GM15510 (cell line): ENCODE data around the gene CCBE1.

ENCODE experiments used
- POLR2A ChIP-seq: IDR thresholded peaks from 3 replicates; pipeline ENCODE4 v1.6.1; 2011; ENCODE audit warnings: borderline replicate concordance; ENCODE audit not compliant: insufficient read length; ENCODE audit errors: extremely low read depth

Gene CCBE1

DNA sequence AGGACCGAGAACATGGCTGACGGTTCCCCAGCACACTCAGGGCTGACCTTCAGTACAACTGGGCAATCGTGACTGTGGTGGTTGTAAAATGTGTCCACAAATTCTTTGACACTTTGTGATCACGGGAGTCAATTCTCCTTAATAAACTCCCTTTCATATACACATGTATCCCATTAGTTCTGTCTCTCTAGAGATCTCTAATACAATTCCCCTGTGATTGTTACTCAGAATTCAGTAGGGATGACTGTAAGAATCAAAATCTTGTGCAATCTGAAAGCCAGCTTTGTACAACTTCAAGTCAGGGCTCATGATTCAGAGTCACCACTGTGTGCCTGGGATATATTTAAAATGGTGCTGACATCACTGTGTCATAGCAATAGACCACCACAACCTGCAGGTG, 248.7 kb downstream of the CCBE1 start:
- TF ChIP-seq POLR2A = no peak

DNA sequence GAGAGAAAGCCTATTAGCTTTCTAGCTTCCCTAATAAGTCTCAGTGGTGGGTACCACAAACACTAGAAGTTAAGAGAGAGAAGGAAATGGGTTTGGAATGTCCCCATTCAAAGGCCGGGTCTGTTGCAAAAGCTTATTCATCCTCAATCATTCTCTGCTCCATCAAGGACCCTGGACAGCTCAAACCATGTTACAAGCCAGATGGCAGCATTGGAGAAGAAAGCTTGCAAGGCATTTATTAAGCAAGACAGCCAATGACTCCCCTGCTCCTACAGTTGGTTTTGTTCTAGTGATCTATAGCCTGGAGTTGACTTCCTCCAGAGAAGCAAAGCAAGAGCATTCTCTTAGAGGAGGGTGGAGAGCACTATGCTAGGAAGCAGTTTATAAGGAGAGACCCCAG, 251.2 kb downstream of the CCBE1 start:
- TF ChIP-seq POLR2A = no peak

DNA sequence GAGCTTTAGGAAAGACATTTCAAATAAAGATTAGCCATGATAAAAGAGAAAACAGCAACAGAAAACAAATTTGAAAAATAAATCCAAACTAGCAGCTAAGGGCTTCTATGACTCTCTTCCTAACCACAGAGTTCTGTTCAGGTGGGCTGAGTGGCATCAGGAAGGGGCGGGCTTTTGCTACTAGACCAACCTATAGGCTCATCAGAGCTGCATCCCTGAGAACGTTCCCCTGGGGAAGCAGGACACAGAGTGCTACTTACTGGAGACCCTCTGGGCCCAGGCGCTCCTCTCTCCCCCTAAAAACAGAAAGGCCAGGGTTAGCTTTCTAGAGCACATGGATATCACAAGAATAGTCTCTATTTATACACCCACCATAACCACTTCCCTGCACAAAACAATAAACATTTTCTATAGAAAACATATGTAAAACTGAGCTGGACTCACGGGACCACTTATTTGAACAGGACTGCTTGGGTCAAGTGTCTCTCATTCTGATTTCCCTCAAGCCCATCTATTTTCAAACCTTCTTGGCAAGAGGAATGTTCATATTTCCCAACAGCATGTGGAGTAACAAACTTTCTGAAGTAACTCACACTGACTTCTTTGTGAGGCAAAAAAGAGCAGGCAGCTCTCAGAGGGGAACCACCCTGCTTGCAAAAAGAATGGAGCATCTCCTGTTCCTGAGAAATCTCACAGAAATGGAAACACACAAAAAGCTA, 259.2 kb downstream of the CCBE1 start:
- TF ChIP-seq POLR2A = no peak

DNA sequence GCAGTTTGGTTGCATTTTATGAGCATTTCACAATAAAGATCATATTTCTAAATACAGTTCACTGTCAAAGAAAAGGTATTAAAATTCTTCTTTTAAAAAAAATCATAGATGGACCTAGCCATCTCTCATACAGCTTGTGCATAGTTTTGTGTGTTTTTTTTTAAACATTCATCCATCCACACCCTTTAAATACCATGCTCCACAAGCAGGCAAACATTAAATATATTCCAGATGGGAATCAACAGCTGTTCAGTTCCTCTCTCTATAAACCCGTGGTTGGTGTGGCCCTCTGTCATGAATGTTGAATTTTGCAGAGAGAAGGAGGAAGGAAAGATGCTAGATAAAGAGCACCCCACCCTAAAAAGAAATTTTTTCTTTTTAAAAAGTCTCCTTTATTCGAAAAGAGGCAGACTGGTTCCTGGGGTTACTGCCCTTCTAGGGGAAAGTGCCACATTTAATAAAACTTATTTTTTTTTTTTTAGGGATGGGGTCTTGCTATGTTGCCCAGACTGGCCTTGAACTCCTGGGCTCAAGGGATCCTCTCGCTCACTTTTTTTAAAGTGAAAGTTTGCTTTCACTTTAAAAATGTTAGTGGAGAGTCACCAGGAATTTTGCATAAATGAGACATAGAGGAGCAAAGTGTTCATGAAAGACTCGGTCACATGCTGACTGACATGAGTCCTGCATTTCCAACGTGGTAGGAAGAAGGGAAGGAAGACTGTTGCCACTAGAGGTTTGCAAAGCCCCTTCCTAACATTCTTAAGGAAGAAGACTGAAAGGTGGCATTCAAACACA, 264.2 kb downstream of the CCBE1 start:
- TF ChIP-seq POLR2A = no peak

GRCh38 chr18:59431131-59431530, 266.1 kb downstream of the CCBE1 start:
- TF ChIP-seq POLR2A = no peak

DNA sequence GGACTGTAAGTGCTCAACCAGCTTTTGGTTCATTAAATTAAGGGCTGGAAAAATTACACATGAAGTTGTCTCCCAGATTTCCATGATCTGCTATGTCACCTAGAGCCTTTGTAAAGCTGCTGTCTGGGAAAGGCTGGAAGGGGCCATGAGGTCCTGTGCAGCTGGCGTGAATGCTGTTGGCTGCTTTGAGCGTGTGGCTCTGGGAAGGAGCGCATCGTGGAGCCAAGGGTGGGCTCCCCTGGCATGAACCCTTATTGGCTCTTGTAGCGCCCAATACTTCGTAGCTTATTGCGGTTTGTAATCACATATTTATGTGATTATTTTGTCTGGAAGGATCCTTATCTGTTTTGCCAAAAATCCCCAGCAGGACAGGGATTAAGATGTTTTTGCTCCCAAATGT, 267.6 kb downstream of the CCBE1 start:
- no peak for TF ChIP-seq POLR2A

DNA sequence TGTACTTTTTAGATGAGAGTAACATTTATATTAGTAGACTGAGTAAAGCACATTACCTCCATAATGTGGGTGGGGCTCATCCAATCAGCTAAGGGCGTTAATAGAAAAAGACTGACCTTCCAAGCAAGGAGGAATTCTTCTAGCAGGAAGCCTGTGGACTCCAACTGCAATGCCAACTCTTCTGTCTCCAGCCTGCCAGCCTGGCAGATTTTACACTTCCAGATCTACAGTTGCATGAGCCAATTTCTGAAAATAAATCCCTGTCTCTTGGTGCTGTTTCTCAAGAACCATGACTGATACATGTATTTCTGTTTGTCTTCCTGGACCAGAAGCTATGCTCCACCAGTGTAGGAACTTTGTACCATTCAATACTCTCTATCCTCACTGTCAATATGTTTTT, 269.2 kb downstream of the CCBE1 start:
- TF ChIP-seq POLR2A = no peak

DNA sequence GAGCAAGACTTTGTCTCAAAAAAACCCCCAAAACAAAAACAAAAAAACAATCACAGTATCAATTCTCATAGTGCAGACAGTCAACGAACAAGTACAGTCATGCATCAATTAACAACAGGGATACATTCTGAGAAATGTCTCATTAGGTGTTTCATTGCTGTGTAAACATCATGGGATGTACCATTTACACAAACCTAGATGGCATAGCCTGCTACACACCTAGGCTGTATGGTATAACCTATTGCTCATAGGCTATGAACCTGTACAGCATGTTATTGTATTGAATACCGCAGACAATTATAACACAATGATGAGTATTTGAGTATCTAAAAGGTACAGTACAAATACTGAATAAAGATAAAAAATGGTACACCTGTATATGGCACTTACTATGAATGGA, 270.4 kb downstream of the CCBE1 start:
- TF ChIP-seq POLR2A = no peak

GRCh38 chr18:59423259-59423658, 274.0 kb downstream of the CCBE1 start:
- no peak for TF ChIP-seq POLR2A

DNA sequence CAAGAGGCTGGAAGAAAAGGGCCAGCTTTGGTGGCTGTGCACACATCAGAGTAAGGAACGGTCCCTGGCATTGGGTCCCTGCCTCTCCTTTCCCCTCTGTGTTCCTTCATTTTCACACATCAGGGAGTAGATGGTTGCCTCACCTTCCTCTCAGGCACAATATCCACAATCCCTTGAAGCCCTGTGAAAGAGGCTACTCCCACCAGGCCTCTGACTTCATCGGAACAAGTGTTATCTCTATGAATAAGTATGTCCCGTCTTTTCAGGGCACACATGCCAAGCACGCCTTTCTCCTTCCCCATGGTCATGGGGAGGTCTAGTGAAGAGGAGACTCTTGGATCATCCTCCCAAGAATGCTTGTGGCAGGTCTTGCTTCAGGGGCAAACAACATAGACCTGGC, 277.0 kb downstream of the CCBE1 start:
- no peak for TF ChIP-seq POLR2A

DNA sequence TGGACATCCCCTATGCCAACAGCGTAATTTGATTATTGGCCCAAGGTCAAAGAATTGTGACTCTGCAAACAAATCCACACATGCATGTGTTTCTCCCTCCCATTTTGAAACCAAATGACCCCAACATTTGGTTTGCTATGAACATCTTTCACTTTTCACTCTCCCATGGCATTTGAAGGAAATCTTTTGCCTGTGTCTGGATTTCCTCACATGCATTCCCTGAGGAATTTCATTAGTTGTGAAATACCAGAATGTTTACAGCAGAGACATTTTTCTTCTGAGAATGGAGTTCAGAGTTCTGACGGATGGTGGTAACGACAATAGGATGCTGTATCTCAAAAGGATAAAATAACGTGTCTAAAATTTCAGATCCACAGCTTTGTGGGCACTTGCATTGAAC, 277.8 kb downstream of the CCBE1 start:
- no peak for TF ChIP-seq POLR2A

GRCh38 chr18:59416818-59417217, 280.4 kb downstream of the CCBE1 start:
- no peak for TF ChIP-seq POLR2A

GRCh38 chr18:59414111-59414653, 283.0 kb downstream of the CCBE1 start:
- no peak for TF ChIP-seq POLR2A

GRCh38 chr18:59402432-59403090, 294.7 kb downstream of the CCBE1 start:
- TF ChIP-seq POLR2A = no peak

- TF ChIP-seq POLR2A = no peak
Observed at GRCh38 chr18:59400407-59400806, 296.8 kb downstream of the CCBE1 start.
